Uterus (tissue), 4 donors: ENCODE data around the gene CDK5RAP3. TPM values are rescaled to one million over a fixed set of nuclear protein-coding genes. Genes with fewer than 3 reads are reported as not detected.

Source experiments
- DNase-seq, 2 donors: peaks; one replicate each; pipeline ENCODE4 v3.0.0-alpha.2; 2019 to 2020
- H3K27ac ChIP-seq, 2 donors: fragments of 200-600 bp; sonication (generic); 1 replicate in 1 of 2; 2 replicates in 1 of 2; pipeline ENCODE4 v1.5.1; 2016 to 2018
- H3K27me3 ChIP-seq, 2 donors: fragments of 200-600 bp; sonication (generic); one replicate each; pipeline ENCODE4 v1.5.1; 2018 to 2019; ENCODE audit warnings: control low read depth in 1 of 2
- H3K36me3 ChIP-seq, 2 donors: fragments of 200-600 bp; sonication (generic); one replicate each; pipeline ENCODE4 v1.5.1; 2019; ENCODE audit warnings: control low read depth in 1 of 2
- H3K4me1 ChIP-seq, 2 donors: fragments of 200-600 bp; sonication (generic); one replicate each; pipeline ENCODE4 v1.5.1; 2018 to 2019; ENCODE audit warnings: control low read depth in 1 of 2
- H3K4me3 ChIP-seq, 2 donors: fragments of 200-600 bp; sonication (generic); 1 replicate in 1 of 2; 2 replicates in 1 of 2; pipeline ENCODE4 v1.5.1; 2018 to 2019; ENCODE audit warnings: mild to moderate bottlenecking in 1 of 2
- H3K9me3 ChIP-seq, 2 donors: fragments of 200-600 bp; sonication (generic); one replicate each; pipeline ENCODE4 v1.5.1; 2019; ENCODE audit warnings: control low read depth in 1 of 2
- POLR2A ChIP-seq, 2 donors: fragments of 450-650 bp; IDR thresholded peaks; one replicate each; pipeline ENCODE4 v1.6.1; 2016; ENCODE audit warnings: antibody characterized with exemption in 2 of 2, mild to moderate bottlenecking in 1 of 2, moderate library complexity in 1 of 2
- intact Hi-C: fragments of 100-400 bp; cut with DNase I; formaldehyde crosslinking; loops from one replicate; pipeline ENCODE4 v1.15.1; 2023; ENCODE audit warnings: low total_unique reads
- total RNA-seq, 4 donors: library from RNA; depleted of rRNA in 3 of 4; stranded (reverse); fragments of >200 nt in 3 of 4; gene quantifications; one replicate each; pipeline versions ENCODE4 v1.1.0 to v1.2.4, GENCODE V29; 2014 to 2023
- TF ChIP-seq, protein P1 (sequence below), 4 experiments: fragments of 200-600 bp in 2 of 4; fragments of 450-650 bp in 2 of 4; sonication (generic) in 2 of 4; IDR thresholded peaks; one replicate each; pipeline ENCODE4 v1.5.1; 2016 to 2019; ENCODE audit warnings: antibody characterized with exemption in 4 of 4, mild to moderate bottlenecking in 2 of 4, moderate library complexity in 1 of 4
- donor health status: DM: yes; HTN: yes; CAD: no.

The CDK5RAP3 gene
- total RNA-seq, 4 donors from 2014 or later, result 118 to 180 (median 146) TPM

DNA sequence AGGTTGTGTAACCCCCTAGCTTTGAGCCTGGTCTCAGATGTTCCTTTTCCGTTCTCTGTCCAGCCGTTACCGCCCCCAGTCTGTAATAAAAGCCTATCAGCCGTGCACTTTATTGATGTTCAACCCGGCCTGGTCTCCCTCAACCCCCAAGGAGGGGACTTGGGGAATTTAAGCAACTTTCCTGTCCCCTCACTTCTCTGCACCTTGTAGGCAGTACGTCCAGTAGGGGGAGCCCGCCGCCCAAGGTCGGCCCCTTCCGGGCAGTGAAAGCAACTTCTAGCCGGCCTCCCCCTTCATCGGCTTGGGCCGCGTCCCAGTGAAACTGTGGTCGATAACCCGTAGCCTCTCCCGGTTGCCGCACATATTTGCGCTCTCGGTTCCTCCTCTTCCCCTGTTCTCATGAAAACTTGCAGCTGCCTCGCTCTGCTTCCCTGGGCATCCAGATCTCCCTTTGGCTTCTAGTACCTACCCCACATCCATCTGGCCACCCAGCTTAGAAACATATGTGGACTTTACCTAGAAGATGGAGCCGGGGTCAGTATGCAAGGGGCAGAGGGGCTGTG, 21.6 kb upstream of the CDK5RAP3 start:
- Histone ChIP-seq H3K36me3 (no peaks in the 10 kb centered on the region), H3K27me3 (no peaks in the 10 kb centered on the region), H3K4me3 (peak overlapping the region in 1 of 2 donors; percentile 24), H3K27ac (peak overlapping the region; percentile 69 to 72), H3K9me3 (no peaks in the 10 kb centered on the region), H3K4me1 (no peaks in the 10 kb centered on the region)
- intact Hi-C loops, result no loop called here
- DNase-seq, result peak; percentile 83 to 90
- TF ChIP-seq, protein P1, sequence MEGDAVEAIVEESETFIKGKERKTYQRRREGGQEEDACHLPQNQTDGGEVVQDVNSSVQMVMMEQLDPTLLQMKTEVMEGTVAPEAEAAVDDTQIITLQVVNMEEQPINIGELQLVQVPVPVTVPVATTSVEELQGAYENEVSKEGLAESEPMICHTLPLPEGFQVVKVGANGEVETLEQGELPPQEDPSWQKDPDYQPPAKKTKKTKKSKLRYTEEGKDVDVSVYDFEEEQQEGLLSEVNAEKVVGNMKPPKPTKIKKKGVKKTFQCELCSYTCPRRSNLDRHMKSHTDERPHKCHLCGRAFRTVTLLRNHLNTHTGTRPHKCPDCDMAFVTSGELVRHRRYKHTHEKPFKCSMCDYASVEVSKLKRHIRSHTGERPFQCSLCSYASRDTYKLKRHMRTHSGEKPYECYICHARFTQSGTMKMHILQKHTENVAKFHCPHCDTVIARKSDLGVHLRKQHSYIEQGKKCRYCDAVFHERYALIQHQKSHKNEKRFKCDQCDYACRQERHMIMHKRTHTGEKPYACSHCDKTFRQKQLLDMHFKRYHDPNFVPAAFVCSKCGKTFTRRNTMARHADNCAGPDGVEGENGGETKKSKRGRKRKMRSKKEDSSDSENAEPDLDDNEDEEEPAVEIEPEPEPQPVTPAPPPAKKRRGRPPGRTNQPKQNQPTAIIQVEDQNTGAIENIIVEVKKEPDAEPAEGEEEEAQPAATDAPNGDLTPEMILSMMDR (IDR thresholded peaks at IDR 0.05), result peak; percentile 89 to 93 (median 92)
- TF ChIP-seq POLR2A (IDR thresholded peaks at IDR 0.05), result peak in 1 of 2 donors; percentile 17

DNA sequence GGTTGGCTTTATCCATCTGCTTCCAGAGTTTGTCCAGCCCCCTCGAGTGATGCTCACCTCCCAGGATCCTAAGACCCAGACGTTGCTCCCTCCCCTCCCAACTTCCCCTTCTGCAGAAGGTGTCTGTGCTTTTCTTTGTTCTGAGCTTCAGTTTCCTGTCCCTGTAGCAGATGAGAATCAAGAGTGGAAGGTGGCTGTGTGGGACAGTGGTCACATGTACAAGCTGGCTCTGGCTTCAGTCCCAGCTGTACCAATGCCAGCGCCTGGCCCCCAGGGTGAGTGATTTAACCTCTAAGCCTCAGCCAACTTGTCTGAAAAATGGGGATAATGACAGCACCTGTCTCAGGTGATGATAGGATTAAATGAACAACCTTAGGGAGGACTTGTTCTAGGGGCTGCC, 21.0 kb upstream of the CDK5RAP3 start:
- no peaks in the 10 kb centered on the region for H3K27me3 ChIP-seq
- H3K4me1 ChIP-seq, result no peaks in the 10 kb centered on the region
- no peak for DNase-seq
- no peak overlapping the region for H3K4me3 ChIP-seq
- peak overlapping the region; percentile 69 to 72 for H3K27ac ChIP-seq
- TF ChIP-seq, protein P1 (IDR thresholded peaks at IDR 0.05), result no peak
- intact Hi-C loops, result no loop called here
- H3K9me3 ChIP-seq, result no peaks in the 10 kb centered on the region
- H3K36me3 ChIP-seq, result no peaks in the 10 kb centered on the region

DNA sequence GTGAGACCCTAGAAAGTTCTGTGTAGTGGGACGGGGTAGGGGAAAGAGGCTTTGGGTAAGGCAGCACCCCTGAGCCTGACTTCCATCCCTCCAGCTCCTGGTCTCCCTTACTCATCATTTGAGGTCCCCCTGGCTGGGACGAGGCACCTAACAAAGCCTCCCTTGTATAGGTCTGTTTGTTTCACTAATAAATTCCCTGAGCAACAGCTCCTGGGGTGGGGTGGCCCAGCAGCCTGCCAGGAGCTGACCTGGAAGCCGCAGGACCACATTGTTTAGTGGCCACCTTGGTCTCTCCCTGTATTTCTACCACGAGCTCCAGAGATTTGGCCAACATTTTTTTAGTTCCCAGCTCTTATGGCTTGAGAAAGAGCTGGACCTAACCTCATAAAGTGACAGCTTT, 20.5 kb upstream of the CDK5RAP3 start:
- intact Hi-C loops, result no loop called here
- Histone ChIP-seq H3K4me1 (no peaks in the 10 kb centered on the region), H3K4me3 (no peak overlapping the region), H3K27me3 (no peaks in the 10 kb centered on the region), H3K27ac (no peak overlapping the region), H3K9me3 (no peaks in the 10 kb centered on the region), H3K36me3 (no peaks in the 10 kb centered on the region)
- DNase-seq, result no peak
- TF ChIP-seq, protein P1 (IDR thresholded peaks at IDR 0.05), result no peak
- no peak for TF ChIP-seq POLR2A (IDR thresholded peaks at IDR 0.05)

DNA sequence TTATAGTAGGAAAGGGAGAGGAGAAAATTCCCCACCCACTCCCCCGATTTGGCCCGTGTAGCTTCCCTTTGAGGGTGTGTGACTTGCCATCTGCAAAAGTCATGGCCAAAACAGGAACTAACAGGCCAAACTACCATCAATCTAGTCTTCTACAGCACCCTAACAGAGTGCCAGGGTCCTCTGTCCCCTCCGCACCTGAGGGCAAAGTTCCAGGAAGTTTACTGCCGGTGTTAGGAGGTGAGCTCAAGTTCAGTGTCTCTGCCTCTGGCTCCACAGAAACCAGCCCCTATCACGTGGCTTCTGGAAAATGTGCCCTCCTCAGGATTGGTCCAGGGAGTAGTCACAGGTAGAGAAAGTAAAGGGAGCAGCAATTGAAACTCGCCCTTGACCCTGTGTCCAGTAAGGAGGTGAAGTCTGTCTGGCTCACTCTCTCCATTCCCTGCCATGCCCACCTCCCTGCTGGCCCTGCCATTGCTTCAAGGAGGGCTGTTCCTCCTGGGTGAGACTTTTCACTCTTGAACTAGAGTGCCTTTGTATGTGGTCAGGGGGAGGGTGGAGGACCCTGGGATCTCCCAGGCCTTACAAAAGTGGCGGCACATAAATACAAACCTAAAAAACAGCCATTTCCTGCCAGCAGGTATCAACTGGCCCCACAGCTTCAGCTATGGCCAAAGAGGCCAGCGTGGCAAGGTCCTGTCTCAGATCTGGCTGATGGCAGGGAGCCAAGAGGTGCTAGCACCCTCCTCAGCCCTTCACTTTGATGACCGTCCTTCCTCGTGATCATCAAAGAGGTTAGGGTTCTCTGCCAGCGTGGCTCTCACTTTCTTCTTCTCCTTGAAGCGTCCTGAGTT, 18.5 kb upstream of the CDK5RAP3 start:
- no peaks in the 10 kb centered on the region for H3K27me3 ChIP-seq
- no peak overlapping the region for H3K27ac ChIP-seq
- H3K4me3 ChIP-seq, result no peak overlapping the region
- intact Hi-C loops, result no loop called here
- no peaks in the 10 kb centered on the region for H3K36me3 ChIP-seq
- H3K4me1 ChIP-seq, result no peaks in the 10 kb centered on the region
- TF ChIP-seq POLR2A (IDR thresholded peaks at IDR 0.05), result no peak
- TF ChIP-seq, protein P1 (IDR thresholded peaks at IDR 0.05), result no peak
- no peaks in the 10 kb centered on the region for H3K9me3 ChIP-seq
- no peak for DNase-seq

DNA sequence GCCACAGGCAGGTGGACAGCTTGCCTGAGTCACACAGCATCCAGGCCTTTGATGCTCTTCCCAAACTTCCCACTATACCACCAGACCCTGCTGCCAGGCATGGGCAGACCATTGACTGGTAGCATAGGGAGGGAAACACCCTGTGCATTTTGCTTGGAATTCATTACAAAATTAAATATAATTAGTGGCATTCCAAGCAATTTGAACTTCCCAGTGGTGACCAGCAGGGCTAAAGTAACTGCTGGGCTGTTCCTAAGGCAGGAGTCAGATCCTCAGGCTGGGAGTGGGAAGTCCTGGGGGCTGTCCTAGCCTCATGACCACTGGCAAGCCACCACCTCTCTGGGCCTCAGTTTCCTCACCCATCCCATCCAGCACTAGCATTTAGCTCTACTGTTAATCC, 17.0 kb upstream of the CDK5RAP3 start:
- no peak for DNase-seq
- H3K4me3 ChIP-seq, result no peak overlapping the region
- H3K4me1 ChIP-seq, result no peaks in the 10 kb centered on the region
- TF ChIP-seq, protein P1 (IDR thresholded peaks at IDR 0.05), result no peak
- no peak for TF ChIP-seq POLR2A (IDR thresholded peaks at IDR 0.05)
- intact Hi-C loops, result no loop called here
- H3K27ac ChIP-seq, result no peak overlapping the region
- no peaks in the 10 kb centered on the region for H3K27me3 ChIP-seq
- no peaks in the 10 kb centered on the region for H3K36me3 ChIP-seq
- H3K9me3 ChIP-seq, result no peaks in the 10 kb centered on the region
